Astrocyte (in vitro differentiated cells and primary cell): ENCODE measurements around the gene GRIK3.

ENCODE experiments used
- EZH2 ChIP-seq: IDR thresholded peaks from 2 replicates; pipeline ENCODE4 v1.6.1; 2012; ENCODE audit warnings: mild to moderate bottlenecking, low read length, inconsistent platforms; ENCODE audit not compliant: insufficient read depth
- TF ChIP-seq, protein P1 (sequence below): IDR thresholded peaks from 2 replicates; pipeline ENCODE4 v1.5.1; 2011; ENCODE audit warnings: low read depth, mild to moderate bottlenecking, inconsistent platforms, low read length, moderate library complexity; ENCODE audit not compliant: insufficient read depth

DNA sequence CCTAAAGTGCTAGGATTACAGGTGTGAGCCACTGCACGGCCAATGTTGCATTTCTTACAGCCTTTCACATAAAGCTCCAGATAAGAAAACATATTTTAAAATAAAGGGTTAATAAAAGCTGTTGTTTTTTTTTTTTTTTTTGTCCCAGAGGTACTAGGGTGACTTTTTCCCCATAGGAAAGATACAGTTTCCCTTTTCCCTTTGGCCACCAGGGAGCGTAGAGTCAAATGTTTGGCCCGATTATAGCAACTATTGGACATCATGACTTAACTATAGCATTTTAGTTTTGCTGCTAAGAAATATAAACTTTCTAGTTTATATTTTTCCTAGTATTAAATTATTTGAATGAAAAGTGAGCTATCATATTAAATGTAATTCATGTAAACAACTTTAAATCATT lies 31.4 kb downstream of the GRIK3 start:
- TF ChIP-seq, protein P1, sequence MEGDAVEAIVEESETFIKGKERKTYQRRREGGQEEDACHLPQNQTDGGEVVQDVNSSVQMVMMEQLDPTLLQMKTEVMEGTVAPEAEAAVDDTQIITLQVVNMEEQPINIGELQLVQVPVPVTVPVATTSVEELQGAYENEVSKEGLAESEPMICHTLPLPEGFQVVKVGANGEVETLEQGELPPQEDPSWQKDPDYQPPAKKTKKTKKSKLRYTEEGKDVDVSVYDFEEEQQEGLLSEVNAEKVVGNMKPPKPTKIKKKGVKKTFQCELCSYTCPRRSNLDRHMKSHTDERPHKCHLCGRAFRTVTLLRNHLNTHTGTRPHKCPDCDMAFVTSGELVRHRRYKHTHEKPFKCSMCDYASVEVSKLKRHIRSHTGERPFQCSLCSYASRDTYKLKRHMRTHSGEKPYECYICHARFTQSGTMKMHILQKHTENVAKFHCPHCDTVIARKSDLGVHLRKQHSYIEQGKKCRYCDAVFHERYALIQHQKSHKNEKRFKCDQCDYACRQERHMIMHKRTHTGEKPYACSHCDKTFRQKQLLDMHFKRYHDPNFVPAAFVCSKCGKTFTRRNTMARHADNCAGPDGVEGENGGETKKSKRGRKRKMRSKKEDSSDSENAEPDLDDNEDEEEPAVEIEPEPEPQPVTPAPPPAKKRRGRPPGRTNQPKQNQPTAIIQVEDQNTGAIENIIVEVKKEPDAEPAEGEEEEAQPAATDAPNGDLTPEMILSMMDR: no peak
- no peak for TF ChIP-seq EZH2
